Measurements from ENCODE around the gene ACTA1.
"Not testable (repeated sequence)": the region's sequence is repeated elsewhere in the genome, so short reads cannot be mapped to it uniquely, and the experiment has no call there.

The ACTA1 gene

GRCh38 chr1:229430761-229431283 is 3.1 kb downstream of the ACTA1 start:
- ChIA-PET CTCF (interaction anchor here (0.8 to 2.3 kb wide), 2 partner anchors 10 to 52 kb away, joined by 3 to 12 read pairs; no protein-coding TSS in a partner anchor), POLR2A (no interaction called here)
- no peak for DNase-seq (ENCODE audit: extremely low spot score)
- no peak for TF ChIP-seq CTCF (IDR thresholded peaks at IDR 0.05; ENCODE audit: control extremely low read depth, extremely low read depth, low read depth, missing control alignments)

- CTCF ChIA-PET = interaction anchor here (0.9 to 1.5 kb wide), 2 partner anchors 24 to 41 kb away, joined by 3 to 4 read pairs; no protein-coding TSS in a partner anchor
Measured at GRCh38 chr1:229428256-229428655, 5.6 kb downstream of the ACTA1 start.

GRCh38 chr1:229427572-229427971 is 6.3 kb downstream of the ACTA1 start:
- TF ChIP-seq CTCF (IDR thresholded peaks at IDR 0.05; ENCODE audit: control extremely low read depth, extremely low read depth, low read depth, missing control alignments) = no peak
- ChIA-PET CTCF (interaction anchor here (0.9 to 1.5 kb wide), 4 partner anchors 13 to 55 kb away, joined by 3 to 4 read pairs (median 4); no protein-coding TSS in a partner anchor), POLR2A (no interaction called here)
- DNase-seq (ENCODE audit: extremely low spot score) = no peak

More at GRCh38 chr1:229428256-229428655, 5.6 kb downstream of the ACTA1 start:
- TF ChIP-seq CTCF (IDR thresholded peaks at IDR 0.05; ENCODE audit: control extremely low read depth, extremely low read depth, low read depth, missing control alignments) = no peak
- POLR2A ChIA-PET = no interaction called here
- no peak for DNase-seq (ENCODE audit: extremely low spot score)

GRCh38 chr1:229425564-229426159 is 8.2 kb downstream of the ACTA1 start:
- POLR2A ChIA-PET = no interaction called here

GRCh38 chr1:229420765-229421164 is 13.1 kb downstream of the ACTA1 start:
- ChIA-PET POLR2A (no interaction called here), CTCF (interaction anchor here (1.0 to 1.9 kb wide), 3 partner anchors 21 to 166 kb away, joined by 3 to 4 read pairs (median 3); no protein-coding TSS in a partner anchor)
- TF ChIP-seq CTCF (IDR thresholded peaks at IDR 0.05; ENCODE audit: control extremely low read depth, extremely low read depth, low read depth, missing control alignments) = peak; percentile 13
- DNase-seq (ENCODE audit: extremely low spot score) = no peak

More at GRCh38 chr1:229425564-229426159, 8.2 kb downstream of the ACTA1 start:
- no peak for TF ChIP-seq CTCF (IDR thresholded peaks at IDR 0.05; ENCODE audit: control extremely low read depth, extremely low read depth, low read depth, missing control alignments)
- DNase-seq (ENCODE audit: extremely low spot score) = no peak
- CTCF ChIA-PET = no interaction called here

- ChIA-PET POLR2A (no interaction called here), CTCF (interaction anchor here (1.0 to 1.9 kb wide), 3 partner anchors 21 to 165 kb away, joined by 3 to 4 read pairs (median 3); no protein-coding TSS in a partner anchor)
Measured at GRCh38 chr1:229420224-229420623, 13.7 kb downstream of the ACTA1 start.

GRCh38 chr1:229418586-229418985 is 15.3 kb downstream of the ACTA1 start:
- DNase-seq (ENCODE audit: extremely low spot score); CTCF ChIA-PET: not testable (repeated sequence)
- POLR2A ChIA-PET = interaction anchor here (0.7 kb wide), 1 partner anchor 16 kb away, joined by 3 read pairs; no protein-coding TSS in a partner anchor

More at GRCh38 chr1:229420224-229420623, 13.7 kb downstream of the ACTA1 start:
- TF ChIP-seq CTCF (IDR thresholded peaks at IDR 0.05; ENCODE audit: control extremely low read depth, extremely low read depth, low read depth, missing control alignments) = no peak
- no peak for DNase-seq (ENCODE audit: extremely low spot score)

GRCh38 chr1:229412810-229413209 is 21.1 kb downstream of the ACTA1 start:
- DNase-seq (ENCODE audit: extremely low spot score); CTCF ChIA-PET; POLR2A ChIA-PET: not testable (repeated sequence)
